Activated gamma-delta T cell treated with Interleukin-2 at 50 U/mL for 16 hours (primary cell): ENCODE data around the gene IL37.
A peak's percentile ranks its signal among the peaks of the same experiment; 100 is the strongest.
"Not testable (repeated sequence)": the region's sequence is repeated elsewhere in the genome, so short reads cannot be mapped to it uniquely, and the experiment has no call there.

Experiments used
- DNase-seq: peaks from one replicate; pipeline ENCODE4 v3.0.0-alpha.2; 2020

IL37 gene

DNA sequence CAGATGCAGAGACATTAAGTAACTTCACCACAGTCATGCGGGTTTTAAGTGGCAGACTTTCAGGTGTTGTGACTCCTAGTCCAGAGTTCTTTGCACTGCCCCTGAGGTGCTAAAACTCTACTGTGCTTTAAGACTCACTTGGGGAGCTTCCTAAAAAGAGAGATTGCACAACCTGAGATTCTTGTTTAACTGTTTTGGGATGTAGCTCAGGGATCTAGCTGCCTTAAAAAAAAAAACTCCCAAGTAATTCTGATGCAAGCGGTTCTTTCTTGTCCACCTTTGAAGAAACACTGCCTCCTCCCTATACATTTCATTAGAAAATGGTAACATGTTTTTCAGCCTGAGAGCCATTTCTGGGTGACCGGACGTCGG is 13.0 kb downstream of the IL37 start:
- no peak for DNase-seq

- DNase-seq: no peak
Measured at GRCh38 chr2:112924360-112924759, 13.4 kb downstream of the IL37 start.

GRCh38 chr2:112924821-112925220 is 13.9 kb downstream of the IL37 start:
- no peak for DNase-seq

GRCh38 chr2:112926707-112927106 is 15.7 kb downstream of the IL37 start:
- DNase-seq: no peak

DNA sequence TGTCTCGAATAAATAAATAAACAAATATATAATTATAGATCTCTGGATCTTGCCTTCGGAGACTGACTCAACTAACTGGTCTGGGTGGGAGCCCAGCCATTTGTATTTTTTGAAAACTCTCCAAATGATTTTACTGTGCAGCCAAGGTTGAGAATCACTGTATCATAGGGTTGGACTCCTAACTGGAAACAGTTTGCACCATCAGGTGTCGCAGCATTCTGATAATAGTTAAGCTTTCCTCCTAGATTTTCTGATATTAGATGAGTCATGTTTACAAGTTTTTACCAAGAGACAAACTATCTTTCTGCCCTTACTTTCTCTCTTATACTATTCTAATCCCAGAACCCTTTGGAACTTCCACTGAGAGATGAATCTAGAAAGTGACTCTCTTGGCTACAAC is 16.8 kb downstream of the IL37 start:
- no peak for DNase-seq

GRCh38 chr2:112933261-112933660 is 22.3 kb downstream of the IL37 start:
- DNase-seq: no peak

- not testable (repeated sequence) for DNase-seq
Measured at GRCh38 chr2:112934117-112934516, 23.2 kb downstream of the IL37 start.

- DNase-seq: no peak
Measured at GRCh38 chr2:112936927-112937232, 25.9 kb downstream of the IL37 start.

DNA sequence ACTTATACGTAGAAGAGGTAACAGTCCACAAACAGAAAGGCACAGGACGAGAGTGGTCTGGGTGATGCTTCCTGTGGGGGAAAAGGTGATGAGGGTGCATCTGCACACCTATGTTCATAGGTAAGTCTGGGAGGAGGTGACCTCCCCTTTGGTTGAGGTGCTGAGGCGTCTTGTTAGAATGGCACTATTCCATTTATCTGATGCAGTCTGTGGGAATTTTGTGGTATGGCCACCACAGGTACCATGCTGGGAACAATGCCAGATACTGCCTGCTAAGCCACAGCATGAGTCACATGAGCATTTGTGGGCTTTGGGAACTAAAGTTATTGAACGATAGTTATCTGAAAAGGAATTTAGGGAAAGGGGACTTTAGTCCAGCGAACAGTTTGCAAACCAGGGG is 27.9 kb downstream of the IL37 start:
- no peak for DNase-seq

- no peak for DNase-seq
Measured at GRCh38 chr2:112939425-112939824, 28.5 kb downstream of the IL37 start.

- DNase-seq: no peak
Measured at GRCh38 chr2:112940859-112941625, 30.1 kb downstream of the IL37 start.

- peak; percentile 56 for DNase-seq
Measured at GRCh38 chr2:112941753-112942653, 31.0 kb downstream of the IL37 start.

DNA sequence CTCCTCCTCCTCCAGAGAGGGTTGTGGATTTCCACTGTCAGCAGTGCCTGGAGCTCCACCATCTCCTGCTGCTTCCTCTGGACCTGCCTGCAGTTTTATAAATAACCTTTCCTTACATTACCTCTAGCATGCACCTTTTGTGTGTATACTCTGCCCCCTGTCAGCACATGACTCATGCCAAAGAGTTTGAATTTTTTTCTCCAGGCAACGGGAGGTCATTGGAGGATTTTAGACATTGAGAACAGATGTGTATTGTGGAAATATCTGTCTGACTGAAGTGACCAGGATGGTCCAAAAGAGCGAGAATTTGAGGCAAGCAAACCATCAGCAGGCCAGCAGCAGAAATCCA is 31.7 kb downstream of the IL37 start:
- DNase-seq: no peak

DNA sequence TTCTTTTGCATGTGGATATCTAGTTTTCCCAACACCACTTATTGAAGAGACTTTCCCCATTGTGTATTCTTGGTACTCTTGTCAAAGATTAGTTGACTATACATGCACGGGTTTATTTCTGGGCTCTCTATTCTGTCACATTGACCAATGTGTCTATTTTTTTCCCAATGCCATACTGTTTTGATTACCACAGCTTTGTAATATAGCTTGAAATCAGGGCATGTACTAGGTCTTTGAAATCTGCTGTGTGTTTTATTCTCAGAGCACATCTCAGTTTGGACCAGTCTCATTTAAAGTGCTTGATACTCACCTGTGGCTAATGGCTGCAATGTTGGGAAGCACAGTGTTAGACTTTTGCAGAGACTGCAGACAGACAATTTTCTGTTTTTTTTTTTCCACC is 34.0 kb downstream of the IL37 start:
- DNase-seq: no peak

DNA sequence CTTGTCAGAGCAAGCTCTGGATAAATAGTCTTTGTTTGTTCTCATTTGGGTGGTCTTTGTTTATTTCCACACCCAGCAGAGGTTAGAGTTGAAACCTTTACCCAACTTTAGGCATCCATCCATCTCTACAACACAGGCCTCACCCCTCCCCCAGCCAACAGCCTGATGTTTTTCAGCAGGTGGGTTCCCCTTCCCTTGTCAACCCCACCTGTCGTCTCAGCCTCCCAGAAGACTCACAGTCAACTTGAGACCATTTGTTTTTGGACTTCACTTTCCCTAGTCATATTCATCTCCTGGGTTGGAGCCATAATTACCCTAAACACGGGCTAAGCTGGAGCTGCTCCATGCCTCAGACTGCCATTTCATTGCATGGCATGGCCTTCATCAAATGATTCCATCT is 35.1 kb downstream of the IL37 start:
- no peak for DNase-seq

DNA sequence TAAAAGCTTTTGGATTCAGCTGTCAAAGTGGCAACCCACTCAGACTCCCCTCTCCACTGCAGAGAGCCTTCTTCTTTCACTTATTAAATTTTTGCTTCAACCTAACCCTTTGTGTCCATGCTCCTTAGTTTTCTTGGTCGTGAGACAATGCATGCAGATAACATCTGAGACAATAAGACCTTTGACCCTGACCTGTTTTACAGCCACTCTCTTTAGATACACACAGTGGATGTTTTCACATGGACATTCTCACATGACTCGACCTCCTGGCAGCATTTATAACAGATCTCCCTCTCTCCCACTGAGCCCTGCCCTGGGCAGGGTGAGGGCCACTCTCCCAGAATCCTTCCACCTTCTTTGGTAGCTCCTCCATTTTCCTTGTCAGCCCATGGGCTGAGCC is 36.4 kb downstream of the IL37 start:
- no peak for DNase-seq

DNA sequence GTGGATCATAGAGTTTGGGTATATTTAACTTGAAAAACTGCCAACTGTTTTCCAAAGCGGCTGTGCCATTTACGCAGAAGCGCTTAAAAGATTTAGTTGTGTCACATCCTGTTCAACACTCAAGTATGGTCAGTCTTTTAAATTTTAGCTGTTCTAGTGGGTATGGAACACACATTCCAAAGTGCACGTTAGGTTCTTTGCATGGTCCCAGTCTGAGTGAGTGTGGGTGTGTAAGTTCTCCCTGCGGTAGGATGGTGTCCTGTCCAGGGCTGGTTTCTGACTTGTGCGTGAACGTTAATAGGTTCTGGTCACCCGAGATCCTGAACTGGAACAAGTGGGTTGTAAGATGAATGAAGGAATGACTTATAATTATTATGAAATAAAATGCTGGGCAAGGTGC is 38.5 kb downstream of the IL37 start:
- no peak for DNase-seq

GRCh38 chr2:112954364-112954763 is 43.4 kb downstream of the IL37 start:
- DNase-seq: no peak

- DNase-seq: no peak
Measured at GRCh38 chr2:112957511-112957910, 46.5 kb downstream of the IL37 start.

- peak; percentile 22 for DNase-seq
Measured at GRCh38 chr2:112958428-112959108, 47.6 kb downstream of the IL37 start.

GRCh38 chr2:112959109-112959812 is 48.3 kb downstream of the IL37 start:
- DNase-seq: no peak

DNA sequence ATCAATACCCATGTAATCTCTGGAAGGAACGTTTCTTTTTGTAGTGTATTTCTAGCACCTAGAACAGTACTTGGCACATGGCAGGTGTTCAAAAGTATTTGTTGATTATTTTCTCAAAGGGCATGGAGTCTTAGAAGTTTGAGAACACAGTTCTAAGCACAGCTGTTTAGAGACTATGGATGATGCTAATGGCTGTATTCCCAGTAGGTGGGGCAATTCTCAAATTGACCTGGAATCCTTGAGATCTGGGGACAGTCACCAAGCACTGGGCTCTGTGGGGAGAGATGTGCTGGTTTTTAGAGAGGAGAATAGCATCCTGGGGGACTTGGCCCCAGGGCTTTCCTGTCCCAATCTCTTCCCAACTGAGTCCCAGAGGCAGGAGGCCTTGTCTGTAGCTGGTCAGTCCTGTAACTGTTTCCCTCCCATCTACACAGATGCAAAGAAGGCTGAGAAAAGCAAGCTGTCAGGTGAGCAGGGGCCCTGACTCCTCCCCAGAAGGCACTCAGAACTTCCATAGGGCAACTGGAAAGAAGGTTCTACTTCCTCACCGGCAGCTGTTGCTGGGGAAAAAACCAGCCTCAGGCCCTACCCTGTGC is 49.4 kb downstream of the IL37 start:
- no peak for DNase-seq
